Embryonic facial prominence (tissue), 1 donor: Measurements from ENCODE around the gene ITGA1.
A peak's percentile ranks its signal among the peaks of the same experiment; 100 is the strongest.
"Not testable (repeated sequence)": the region's sequence is repeated elsewhere in the genome, so short reads cannot be mapped to it uniquely, and the experiment has no call there.

Experiments
- DNase-seq: peaks from one replicate; pipeline ENCODE4 v3.0.0-alpha.2; 2016; ENCODE audit errors: extremely low spot score

ITGA1 gene

DNA sequence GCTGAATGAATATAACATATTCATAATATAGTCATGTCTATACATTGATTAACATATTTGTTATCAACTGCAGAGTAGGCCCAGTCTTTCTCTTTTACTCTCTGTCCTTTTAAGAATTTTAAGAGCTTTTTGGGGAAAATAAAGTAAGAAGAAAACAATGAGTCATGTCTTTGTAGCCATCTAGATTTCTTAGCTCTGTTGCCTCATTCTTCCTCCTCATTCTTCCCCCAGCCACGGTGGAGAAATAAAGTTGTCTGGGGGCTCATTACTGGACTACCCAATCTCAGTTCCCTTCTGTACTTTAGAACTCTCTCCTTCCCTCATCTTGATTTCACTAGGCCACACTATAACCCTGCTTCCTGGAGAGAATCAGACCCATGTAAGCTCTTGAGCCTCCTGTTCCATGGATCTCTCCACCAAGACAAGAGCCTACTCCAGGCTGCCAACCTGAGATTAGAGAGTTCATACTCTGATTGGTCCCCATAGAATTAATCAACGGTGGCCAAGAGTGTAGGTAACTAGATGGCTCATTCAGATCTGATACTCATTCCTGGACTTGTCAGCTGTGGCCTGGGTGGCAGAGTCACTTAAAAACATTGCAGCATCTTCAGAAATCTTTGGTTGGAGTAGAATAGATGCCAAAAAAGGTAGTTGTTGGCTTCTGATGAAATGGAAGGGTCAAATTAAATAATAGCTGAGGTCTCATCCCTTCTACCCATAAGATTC, 44.2 kb downstream of the ITGA1 start:
- DNase-seq = no peak

DNA sequence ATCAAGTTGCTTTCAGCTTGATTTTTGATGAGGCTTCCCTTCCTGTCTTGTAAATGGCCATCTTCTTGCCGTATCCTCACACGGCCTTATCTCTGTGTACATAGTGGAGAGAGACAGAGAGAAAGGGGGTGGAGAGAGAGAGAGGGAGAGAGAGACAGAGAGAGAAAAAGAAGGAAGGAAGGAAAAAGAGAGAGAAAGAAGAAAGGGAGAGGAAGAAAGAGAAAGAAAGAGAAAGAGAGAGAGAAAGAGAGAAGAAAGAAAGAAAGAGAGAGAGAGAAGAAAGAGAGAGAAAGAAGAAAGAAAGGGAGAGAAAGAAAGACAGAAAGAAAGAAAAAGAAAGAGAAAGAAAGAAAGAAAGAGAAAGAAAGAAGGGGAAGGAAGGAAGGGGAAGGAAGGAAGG, 46.6 kb downstream of the ITGA1 start:
- DNase-seq = no peak

DNA sequence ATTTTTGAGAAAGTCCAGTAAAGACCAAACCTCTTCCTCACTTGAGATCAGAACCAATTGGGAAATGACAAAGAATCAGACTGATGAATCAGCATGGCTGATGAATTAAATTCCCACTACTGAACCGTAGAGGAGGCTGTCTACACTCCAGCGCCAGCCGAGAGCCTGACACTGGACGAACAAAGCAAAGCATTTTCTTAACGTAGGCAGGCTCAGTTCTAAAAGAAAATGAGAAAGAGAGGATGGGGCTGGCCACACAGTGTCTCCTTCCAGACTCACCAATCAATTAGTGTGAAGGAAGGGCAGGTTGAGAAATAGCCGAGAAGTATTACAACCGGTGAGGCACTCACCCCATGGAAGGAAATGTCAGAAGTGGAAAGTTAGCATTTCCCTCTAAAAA, 49.4 kb downstream of the ITGA1 start:
- no peak for DNase-seq

DNA sequence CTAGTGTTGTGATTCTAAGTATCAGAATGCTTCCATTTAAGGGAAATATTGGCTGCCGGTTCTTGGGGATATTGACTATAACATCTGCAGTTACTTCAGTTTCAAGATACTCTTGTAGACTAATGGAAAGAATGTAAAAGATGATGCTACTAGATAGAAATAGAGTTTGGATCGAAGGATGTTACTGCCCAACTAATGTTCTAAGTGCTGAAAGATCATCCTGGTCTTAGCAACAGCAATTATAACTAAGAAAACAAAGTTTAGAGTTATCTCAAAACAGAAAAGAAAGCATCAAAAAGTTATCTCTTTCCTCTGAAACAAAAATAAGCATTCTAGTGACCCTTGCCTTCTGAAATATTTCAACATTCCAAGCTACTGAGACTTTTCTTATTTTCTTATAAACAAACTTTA, 49.9 kb downstream of the ITGA1 start:
- no peak for DNase-seq

DNA sequence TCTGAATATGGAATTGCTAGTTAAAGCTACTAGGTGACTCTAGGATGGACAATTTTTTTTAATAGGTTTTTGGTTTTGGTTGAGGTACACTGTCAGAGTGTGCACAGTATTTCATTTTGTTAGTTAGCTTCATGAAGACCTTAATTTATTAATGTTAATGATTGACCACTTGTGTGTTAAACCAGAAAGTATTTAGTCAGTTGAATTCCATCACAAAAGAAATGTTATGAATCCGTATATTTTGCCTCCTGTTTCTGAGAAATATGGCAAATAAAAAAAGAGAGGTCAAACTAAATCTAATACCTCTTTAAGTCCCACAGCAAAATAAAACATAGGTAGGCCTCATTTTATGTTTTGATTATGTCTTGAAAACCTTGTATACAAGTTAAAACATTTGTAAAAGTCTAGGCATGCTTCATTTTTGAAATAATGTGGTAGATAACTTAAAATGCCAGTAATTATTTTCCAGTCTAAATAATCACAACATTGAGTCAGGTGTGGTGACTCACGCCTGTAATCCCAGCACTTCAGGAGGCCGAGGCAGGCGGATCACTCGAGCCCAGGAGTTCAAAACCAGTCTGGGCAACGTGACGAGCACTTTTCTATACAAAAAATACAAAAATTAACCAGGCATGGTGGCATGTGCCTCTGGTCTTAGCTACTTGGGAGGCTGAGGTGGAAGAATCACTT, 50.8 kb downstream of the ITGA1 start:
- DNase-seq = no peak

DNA sequence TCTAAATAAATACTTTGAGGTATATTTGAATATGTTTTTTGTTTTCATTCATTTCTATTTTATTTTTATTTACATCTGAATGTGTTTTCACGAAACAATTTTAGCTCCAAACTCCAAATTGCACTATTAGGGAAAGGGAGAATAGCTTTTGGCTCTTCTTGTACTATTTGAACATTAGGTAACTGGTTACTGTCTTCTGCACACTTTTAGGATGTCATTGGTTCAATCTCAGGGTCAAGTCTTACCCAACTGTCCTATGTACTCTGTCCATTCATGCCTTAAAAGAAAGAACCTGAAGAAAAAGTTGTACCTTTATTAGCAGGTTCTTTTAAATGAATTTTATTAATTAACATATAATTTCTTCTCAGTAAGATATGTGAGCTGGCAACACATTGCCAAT, 51.6 kb downstream of the ITGA1 start:
- DNase-seq = no peak

DNA sequence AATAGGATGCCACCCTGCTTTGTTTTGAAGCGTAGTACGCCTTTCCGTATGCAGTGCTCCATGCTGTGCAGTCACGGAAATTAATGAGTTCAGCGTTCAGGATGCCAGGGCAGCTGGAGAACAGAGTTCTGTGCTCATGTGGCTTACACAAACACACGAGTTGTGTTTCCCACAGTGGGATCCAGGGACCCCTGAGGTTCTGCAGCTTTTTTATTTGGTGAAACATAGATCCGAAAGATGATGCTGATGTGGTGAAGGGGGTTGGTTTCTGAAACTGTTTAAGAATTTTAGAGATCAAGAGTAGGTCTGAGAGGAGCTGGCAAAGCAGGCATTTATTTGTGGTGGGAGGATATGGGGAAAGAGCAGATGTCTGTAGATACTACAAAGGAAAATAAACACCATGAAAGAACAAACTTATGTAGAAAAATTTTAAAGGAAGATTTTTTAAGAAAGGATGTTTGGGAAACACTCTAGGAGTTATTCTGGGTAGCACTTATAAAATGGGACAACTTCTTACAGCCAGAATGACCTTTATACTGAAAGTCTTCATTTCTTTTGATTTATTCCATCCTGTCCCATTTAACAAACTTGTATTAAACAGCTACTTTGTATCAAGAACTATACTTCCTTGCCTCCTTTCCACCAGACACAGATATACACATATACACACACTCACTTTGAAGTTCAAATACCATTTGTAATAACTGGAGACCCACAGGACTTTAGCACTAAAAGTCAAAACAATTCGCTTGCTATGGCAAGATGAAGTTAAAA, 52.7 kb downstream of the ITGA1 start:
- DNase-seq = no peak

DNA sequence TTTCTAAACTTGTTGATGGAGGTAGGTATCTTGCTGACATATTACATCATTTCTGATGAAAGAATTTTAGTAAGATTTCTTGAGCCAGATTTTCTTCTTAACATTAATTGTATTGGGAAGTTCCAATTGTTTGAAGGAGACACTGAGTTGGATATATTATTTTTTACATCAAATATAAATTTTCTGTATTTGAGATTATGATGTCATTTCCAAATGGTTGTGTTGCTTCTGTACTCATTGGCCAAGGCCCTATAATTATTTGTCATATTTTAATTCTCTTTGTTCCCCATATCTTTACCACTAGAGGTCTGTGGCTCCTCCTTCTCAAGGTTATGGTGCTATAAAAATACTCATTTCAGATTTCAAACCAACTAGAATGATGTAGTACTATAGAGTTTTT, 53.4 kb downstream of the ITGA1 start:
- DNase-seq = no peak

DNA sequence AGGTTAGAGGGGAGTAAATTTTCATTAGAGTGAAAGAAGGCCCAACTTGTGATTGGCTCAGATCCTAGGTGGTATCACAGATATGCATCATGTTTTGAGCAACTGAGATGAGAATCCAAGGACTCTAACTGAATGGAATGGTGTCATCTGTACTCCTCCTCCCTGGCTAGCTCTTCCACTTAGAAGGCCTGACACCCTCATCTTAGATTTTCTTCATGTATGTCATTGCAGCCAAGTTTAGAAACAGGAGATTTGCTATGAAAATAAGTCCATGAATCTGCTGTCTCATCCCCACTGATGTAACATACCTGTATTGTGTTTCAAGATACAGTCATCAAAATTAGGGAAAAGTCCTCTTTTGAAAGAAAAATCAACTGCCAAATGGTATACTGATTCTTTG, 54.4 kb downstream of the ITGA1 start:
- no peak for DNase-seq

DNA sequence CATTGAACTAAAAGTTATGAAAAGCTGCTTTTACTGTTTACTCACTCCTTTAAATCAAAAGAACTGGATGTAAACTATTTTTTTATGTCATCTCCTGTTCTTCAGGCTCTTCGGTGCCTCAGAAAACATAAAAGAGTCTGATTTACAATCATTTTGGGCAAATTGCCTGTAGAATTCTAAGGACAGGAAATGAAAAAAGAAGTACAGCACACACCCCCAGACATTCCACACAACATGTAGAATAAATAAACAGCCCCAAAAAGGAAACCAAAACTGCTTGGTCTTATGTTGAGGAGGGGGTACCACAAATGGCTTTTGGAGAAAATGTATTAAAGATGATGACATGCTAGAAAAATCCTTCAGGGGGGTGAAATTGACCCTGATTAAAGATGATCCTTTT, 57.2 kb downstream of the ITGA1 start:
- no peak for DNase-seq

DNA sequence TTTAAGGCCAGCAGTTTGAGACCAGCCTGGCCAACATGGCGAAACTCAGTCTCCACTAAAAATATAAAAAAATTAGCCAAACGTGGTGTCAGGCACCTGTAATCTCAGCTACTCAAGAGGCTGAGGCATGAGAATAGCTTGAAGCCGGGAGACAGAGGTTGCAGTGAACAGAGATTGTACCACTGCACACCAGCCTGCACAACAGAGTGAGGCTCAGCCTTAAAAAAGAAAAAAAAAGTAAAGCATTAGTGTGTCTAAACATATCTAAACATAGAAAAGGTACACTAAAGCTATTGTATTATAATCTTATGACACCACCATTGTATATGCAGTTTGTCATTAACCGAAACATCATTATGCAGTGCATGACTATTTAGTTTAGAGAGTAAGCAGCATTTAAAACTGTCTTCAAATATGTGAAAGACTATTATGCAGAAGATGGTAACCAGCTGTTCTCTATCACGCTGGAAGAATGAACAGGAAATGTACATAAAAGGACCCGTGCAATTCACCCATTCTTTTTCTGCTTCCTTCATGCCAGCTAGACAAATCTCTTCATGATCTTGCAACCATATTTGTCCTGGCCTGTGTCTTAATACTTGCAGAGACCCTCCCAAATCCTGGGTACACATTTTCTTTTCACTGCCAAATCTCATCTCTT, 58.6 kb downstream of the ITGA1 start:
- no peak for DNase-seq

DNA sequence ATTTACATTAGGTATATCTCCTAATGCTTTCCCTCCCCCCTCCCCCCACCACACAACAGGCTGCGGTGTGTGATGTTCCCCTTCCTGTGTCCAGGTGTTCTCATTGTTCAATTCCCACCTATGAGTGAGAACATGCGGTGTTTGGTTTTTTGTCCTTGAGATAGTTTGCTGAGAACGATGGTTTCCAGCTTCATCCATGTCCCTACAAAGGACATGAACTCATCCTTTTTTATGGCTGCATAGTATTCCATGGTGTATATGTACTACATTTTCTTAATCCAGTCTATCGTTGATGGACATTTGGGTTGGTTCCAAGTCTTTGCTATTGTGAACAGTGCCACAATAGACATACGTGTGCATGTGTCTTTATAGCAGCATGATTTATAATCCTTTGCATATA, 61.0 kb downstream of the ITGA1 start:
- DNase-seq = not testable (repeated sequence)

DNA sequence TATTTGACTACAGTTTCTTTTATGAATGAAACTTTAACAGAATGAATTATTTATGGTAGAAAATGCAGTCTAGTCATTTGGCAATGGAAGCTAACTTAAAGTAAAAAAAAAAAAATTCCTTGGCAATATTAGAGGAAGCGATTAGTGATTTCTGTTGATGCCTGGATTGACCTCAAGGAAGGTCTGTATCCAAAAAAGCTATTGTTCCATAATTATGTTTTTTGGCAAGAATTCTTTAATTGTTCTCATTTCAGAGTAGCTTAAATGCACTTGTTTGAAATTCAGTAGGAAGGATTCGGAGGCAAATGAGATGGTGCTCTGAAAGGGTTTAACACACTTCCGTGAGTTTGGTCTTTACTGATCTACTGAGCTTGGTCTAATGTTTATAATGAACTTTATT, 61.8 kb downstream of the ITGA1 start:
- DNase-seq = no peak

DNA sequence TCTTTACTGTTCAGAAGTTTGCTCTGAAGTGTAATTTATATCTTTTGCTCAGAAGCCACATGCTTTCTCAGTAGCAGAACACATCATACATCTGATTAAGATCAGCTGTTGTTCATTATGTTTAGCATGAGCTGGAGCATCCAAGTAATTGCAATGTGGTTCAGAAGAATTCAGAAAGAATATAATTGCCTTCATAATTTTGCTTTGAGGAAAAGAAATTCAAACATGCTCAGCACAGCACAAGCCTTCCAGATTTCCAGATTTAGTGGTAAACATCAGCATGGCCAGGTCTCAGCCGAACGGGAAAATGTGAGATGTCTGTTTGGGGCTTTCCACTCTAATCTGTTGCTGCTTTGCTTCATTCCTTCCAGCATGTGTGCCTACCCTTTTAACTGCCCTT, 65.9 kb downstream of the ITGA1 start:
- peak; percentile 15 for DNase-seq

DNA sequence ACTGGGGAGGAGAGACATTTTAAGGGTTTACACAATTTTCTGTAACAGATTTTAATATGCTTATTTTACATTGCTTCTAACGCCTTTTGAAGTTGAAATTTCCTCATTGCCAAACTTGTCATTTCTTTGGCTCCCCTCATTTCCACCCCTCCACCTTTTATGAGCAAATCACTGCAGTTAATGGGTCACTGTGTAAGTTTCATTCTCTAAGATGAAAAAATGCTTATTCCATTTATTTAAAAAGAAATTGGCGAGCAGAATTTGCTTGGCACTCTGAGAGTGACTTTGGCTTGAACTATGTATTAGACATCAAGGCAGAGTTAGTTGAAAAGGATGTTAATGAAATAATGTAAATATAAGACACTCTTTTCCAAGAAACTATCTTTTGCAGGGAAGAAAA, 66.6 kb downstream of the ITGA1 start:
- DNase-seq = no peak

DNA sequence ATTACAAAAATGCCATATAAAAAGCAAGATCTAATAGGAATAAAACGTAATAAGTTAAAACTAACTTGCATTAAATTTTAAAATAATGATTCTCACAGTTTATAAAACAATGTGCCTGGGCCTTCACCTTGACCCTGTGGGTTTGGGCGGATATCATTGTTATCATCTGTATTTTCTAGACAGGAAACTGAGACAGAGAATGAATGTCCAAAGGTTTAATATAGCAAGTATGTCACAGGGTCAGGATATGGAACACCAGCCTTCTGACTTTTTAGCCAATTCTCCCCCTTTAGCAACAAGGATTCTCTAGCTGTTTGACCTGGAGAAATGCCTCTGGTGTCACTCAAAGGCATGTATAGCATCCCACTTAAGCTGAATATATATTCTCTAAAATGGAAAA, 67.2 kb downstream of the ITGA1 start:
- no peak for DNase-seq

DNA sequence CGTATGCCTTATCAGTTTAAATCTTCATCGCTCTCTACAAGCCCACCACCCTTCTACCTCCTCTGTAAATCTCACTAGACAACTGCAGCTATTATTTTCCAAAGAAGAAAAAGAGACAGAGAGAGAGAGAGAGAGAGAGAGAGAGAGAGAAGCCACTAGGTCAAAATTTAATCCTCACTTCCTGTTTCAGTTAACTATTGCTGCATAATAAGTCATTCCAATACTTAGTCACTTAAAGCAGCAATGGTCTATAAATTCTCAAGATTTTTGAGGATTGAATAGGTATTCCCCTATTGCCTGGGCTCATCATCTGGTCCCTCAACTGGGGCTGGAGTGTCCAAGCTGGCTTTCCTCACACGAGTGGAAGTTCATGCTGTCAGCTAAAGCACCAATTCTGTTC, 68.8 kb downstream of the ITGA1 start:
- no peak for DNase-seq

DNA sequence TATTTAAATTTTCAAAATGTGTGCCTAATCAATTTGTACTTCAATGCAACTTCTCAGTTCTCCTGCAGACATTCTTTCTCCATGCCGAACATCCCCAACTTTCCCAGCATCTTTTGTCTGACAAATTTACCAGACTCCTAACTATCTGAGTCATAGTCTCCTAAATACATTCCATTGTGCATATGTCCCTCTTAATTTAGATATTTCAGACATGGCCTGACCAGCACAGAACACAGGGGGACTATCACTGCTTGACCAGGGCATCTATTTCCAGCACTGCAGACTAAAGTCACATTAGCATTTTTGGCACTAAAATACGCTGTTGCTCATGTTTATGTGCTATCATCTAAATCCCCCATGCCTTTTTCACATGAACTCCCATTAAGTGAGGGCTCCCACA, 71.9 kb downstream of the ITGA1 start:
- DNase-seq = no peak

DNA sequence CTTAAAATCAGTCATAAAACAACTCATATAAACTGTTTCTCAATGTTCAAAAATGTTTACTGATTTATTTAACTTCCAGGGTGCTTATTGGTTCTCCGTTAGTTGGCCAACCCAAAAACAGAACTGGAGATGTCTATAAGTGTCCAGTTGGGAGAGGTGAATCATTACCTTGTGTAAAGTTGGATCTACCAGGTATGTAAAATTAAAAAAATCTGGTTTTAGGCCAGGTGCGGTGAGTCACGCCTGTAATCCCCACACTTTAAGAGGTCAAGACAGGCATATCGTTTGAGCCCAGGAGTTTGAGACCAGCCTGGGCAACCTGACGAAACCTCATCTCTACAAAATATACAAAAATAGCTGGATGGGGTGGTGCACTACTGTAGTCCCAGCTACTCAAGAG, 73.7 kb downstream of the ITGA1 start:
- DNase-seq = no peak

DNA sequence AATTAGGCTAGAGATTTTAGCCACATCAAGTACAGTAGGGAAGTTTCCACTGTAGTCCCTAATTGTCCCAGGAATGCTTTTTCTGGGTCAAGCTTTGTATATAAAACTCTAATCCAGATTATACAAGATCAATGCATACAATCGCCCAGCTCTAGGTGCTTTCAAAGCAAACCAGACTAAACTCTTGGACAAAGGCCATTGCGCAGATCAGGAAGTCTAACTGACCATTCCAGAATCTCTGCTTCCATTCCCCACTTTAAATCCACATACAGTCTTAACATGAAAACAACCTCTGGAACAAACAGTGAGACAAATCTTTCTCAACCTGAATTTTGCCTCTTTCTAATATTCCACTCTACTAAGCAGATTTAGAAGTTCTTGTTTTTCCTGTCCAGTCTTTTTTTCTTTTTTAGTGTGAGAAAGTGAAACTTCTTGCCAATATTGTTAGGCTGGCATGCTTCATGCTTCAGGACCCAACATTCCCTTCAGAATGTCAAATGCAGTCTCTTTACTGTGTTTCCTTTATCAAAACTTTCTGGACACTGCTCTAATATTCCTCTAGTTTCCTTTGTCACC, 76.1 kb downstream of the ITGA1 start:
- no peak for DNase-seq

DNA sequence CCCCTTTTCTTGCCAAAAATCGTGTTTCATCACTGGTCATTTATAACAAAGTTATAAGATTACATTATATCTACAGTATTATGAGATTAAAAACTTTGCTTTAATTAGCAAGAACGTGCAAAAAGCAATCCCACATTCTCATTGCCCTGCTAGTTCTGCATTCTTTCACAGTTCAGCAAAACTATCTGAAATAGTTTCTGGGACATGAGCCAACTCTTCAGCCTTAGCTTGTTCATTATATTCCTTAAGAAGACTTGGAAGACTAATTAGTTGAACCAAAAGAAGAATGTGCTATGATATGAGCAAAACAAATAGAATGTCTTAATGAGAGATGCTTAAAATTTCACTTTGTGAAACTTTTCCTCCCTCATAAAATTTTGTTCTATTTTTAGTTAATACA, 76.7 kb downstream of the ITGA1 start:
- DNase-seq = no peak

DNA sequence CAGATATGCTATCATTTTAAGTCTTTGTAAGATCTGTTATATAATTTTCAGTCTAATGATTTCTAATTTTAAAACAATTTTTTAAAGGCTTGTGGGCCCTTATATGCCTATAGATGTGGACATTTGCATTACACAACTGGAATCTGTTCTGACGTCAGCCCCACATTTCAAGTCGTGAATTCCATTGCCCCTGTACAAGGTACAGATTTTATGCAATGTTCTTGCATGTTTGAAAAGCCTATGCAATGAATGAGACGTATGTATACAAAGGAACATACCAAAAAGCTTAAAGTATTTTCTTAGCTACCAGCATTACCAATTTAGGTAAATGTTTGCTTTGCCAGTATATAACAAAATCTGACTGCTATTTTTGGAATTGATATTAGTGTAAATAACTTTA, 77.2 kb downstream of the ITGA1 start:
- DNase-seq = no peak
